ENCODE results near the gene ERI3. TPM values are rescaled to one million over a fixed set of nuclear protein-coding genes. Genes with fewer than 3 reads are reported as not detected.
A peak's percentile ranks its signal among the peaks of the same experiment; 100 is the strongest.

ERI3 gene
- total and polyA plus RNA-seq, 9 of the 15 experiments (the other 6 are each of a cell fraction or from before 2014, with no cell fraction given), result 47.8 to 93.4 (median 67.2) TPM

DNA sequence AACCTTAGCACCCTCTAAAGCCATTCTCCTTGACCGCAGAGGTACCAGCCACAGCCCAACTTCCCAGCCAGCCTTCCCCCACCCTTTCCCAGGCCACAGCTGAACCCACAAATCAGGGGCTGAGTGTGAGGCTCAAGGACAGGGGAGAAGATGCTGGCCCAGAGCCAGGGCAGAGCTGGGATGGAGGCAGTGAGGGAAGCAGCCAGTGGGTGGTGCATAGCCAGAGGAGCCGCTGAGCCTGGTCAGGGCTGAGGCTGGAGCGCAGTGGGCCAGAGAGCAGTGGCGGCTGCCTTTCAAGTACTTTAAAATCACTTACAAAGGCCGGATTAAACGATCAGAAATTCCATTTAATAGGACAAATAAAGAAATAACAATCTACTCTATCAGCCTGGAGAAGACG lies 105.5 kb downstream of the ERI3 start:
- DNase-seq (ENCODE audit: extremely low read depth in 1 of 4, low spot score in 3 of 4) (peak; percentile 38 to 49 (median 44)), ATAC-seq (peak; percentile 78), FAIRE-seq (no peak)
- Histone ChIP-seq H4K20me1 (replicated peaks; ENCODE audit: control insufficient read depth, insufficient read depth, low read length) (peaks cover 12% of the 10 kb centered on the region; the same call in 1 of the 2 replicates), H3K27me3 (ENCODE audit: control insufficient read depth in 2 of 2, insufficient read depth in 2 of 2, low read length in 2 of 2) (no peaks in the 10 kb centered on the region), H3K4me1 (replicated peaks in 1 of 2; ENCODE audit: control insufficient read depth in 2 of 2, insufficient read depth in 2 of 2, low read length in 2 of 2) (peaks cover 0 to 18% of the 10 kb centered on the region in 2 experiments; a peak in 2 of 5 replicates), H3K9ac (ENCODE audit: insufficient read depth in 1 of 2, low read depth in 2 of 2, low read length in 2 of 2) (peak overlapping the region in 1 of 2 experiments; percentile 35; a peak in 1 of 4 replicates), H3K79me2 (ENCODE audit: control insufficient read depth, insufficient read depth, low read length) (no peaks in the 10 kb centered on the region), H2AFZ (ENCODE audit: low read depth, low read length) (no peak overlapping the region), H3K36me3 (ENCODE audit: control insufficient read depth, insufficient read depth, low read length) (peaks cover 5% of the 10 kb centered on the region; the same call in 2 of the 3 replicates), H3K27ac (ENCODE audit: extremely low read depth, low read depth, low read length) (no peak overlapping the region), H3K9me1 (ENCODE audit: control insufficient read depth, insufficient read depth, low read length) (no peaks in the 10 kb centered on the region), H3K4me3 (no peak overlapping the region), H3K9me3 (replicated peaks; ENCODE audit: control insufficient read depth, insufficient read depth, low read depth, low read length) (no peaks in the 10 kb centered on the region), H3K4me2 (ENCODE audit: insufficient read depth, low read length) (no peak overlapping the region)
- 72% methylated on average over 7 of the region's 7 CpGs for WGBS (ENCODE audit: insufficient coverage, low coverage, missing lambda C conversion rate)
- in situ Hi-C loops (cut with MboI) (no loop called here), intact Hi-C loops (cut with micrococcal nuclease) (no loop called here)
- no TSS peak for BruUV-seq (replicated peaks)
- ChIA-PET CTCF (ENCODE audit: low intra/inter-chr PET ratio) (no interaction called here), POLR2A (interaction anchor here (0.8 to 1.8 kb wide), 4 partner anchors 10 to 256 kb away, joined by 3 to 5 read pairs (median 4); no protein-coding TSS in a partner anchor)
- TF ChIP-seq SMARCE1 (IDR thresholded peaks at IDR 0.05) (no peak), NFIC (IDR thresholded peaks at IDR 0.05) (peak; percentile 89), RFX1 (IDR thresholded peaks at IDR 0.05) (no peak), RNF2 (IDR thresholded peaks at IDR 0.05) (no peak), ZNF436 (CRISPR knock-in tag; IDR thresholded peaks at IDR 0.05) (no peak), ZKSCAN1 (IDR thresholded peaks at IDR 0.05; ENCODE audit: low read depth, low read length) (no peak), FOXK1 (CRISPR knock-in tag; IDR thresholded peaks at IDR 0.05; ENCODE audit: borderline replicate concordance) (no peak)
- TF ChIP-seq, protein P1, sequence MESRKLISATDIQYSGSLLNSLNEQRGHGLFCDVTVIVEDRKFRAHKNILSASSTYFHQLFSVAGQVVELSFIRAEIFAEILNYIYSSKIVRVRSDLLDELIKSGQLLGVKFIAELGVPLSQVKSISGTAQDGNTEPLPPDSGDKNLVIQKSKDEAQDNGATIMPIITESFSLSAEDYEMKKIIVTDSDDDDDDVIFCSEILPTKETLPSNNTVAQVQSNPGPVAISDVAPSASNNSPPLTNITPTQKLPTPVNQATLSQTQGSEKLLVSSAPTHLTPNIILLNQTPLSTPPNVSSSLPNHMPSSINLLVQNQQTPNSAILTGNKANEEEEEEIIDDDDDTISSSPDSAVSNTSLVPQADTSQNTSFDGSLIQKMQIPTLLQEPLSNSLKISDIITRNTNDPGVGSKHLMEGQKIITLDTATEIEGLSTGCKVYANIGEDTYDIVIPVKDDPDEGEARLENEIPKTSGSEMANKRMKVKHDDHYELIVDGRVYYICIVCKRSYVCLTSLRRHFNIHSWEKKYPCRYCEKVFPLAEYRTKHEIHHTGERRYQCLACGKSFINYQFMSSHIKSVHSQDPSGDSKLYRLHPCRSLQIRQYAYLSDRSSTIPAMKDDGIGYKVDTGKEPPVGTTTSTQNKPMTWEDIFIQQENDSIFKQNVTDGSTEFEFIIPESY (CRISPR knock-in tag; IDR thresholded peaks at IDR 0.05), result peak; percentile 81
- TF ChIP-seq, protein P2, sequence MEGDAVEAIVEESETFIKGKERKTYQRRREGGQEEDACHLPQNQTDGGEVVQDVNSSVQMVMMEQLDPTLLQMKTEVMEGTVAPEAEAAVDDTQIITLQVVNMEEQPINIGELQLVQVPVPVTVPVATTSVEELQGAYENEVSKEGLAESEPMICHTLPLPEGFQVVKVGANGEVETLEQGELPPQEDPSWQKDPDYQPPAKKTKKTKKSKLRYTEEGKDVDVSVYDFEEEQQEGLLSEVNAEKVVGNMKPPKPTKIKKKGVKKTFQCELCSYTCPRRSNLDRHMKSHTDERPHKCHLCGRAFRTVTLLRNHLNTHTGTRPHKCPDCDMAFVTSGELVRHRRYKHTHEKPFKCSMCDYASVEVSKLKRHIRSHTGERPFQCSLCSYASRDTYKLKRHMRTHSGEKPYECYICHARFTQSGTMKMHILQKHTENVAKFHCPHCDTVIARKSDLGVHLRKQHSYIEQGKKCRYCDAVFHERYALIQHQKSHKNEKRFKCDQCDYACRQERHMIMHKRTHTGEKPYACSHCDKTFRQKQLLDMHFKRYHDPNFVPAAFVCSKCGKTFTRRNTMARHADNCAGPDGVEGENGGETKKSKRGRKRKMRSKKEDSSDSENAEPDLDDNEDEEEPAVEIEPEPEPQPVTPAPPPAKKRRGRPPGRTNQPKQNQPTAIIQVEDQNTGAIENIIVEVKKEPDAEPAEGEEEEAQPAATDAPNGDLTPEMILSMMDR (IDR thresholded peaks at IDR 0.05 in 2 of 3, conservative IDR thresholded peaks at IDR 0.05 in 1 of 3; ENCODE audit: insufficient read depth in 2 of 3, low read depth in 1 of 3, low read length in 3 of 3), result 0 out of 6 replicates have a peak, but pooled peaks of 1 of the 3 experiments have one; percentile 5
